ENCODE data around the gene MEGF11.

MEGF11 gene

DNA sequence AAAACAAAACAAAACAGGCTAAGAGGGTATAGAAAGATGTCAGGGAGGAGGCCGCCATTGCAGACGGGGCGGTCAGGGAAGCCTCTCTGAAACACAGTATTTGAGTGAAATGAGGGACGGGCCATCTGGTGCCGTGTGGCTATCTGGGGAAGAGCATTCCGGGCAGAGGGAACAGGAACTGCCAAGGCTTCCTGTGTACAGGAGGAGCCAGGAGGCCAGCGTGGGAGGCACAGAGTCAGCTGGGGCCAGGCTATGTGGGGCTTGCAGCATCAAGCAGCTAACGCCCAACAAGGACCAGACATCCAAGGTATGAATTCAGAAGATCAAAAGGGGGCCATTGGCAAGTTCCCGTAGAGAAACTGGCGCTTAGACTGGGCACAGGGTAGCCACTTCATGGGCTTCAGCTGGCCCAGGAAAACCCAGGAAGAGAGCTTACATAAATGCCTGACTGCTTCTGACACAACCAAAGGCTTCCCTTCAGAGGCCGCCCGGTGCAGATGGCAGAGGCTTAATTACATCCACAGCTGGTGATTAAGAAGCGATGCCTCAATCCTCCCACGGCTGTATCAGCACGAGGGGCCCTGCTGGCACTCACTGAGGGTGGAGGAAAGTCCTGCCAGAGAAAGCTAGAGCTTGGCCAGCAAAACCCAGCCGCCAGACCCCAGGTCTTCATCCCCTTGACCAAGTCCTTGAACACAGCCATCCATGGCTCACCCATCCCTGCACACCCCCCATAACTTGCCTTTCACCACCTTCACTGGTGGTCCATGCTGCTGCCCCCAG is 144.9 kb downstream of the MEGF11 start:
- Histone ChIP-seq H3K4me1 (no peaks in the 10 kb centered on the region), H3K27ac (no peak overlapping the region), H3K9me3 (no peaks in the 10 kb centered on the region), H3K27me3 (peaks cover 0 to 66% of the 10 kb centered on the region in 2 donors), H3K4me3 (no peak overlapping the region), H3K36me3 (no peaks in the 10 kb centered on the region)
- intact Hi-C loops (cut with DNase I; ENCODE audit: low total_unique reads), result no loop called here
- TF ChIP-seq, protein P1, sequence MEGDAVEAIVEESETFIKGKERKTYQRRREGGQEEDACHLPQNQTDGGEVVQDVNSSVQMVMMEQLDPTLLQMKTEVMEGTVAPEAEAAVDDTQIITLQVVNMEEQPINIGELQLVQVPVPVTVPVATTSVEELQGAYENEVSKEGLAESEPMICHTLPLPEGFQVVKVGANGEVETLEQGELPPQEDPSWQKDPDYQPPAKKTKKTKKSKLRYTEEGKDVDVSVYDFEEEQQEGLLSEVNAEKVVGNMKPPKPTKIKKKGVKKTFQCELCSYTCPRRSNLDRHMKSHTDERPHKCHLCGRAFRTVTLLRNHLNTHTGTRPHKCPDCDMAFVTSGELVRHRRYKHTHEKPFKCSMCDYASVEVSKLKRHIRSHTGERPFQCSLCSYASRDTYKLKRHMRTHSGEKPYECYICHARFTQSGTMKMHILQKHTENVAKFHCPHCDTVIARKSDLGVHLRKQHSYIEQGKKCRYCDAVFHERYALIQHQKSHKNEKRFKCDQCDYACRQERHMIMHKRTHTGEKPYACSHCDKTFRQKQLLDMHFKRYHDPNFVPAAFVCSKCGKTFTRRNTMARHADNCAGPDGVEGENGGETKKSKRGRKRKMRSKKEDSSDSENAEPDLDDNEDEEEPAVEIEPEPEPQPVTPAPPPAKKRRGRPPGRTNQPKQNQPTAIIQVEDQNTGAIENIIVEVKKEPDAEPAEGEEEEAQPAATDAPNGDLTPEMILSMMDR (IDR thresholded peaks at IDR 0.05), result no peak
- peak in 1 of 2 donors; percentile 10 for DNase-seq

DNA sequence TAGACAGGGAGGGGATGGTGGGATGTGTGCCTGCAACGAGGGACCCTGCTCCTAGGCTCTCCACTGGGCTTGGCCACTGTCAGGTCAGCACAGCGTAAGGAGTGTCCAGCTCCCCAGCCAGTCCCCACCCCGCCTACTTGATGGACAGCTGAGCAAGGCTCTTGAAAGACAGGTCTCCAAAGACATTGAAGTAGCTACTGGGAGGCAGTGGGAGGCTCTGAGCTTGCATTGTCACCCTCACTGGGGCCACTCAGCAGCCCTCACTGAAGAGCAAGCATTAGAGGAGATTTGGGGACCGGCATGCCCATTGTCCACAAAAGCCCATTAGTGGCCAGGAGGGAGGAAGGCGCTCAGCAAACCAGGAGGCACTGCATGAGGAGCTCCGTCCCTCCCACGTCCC is 146.5 kb downstream of the MEGF11 start:
- Histone ChIP-seq H3K4me3 (no peak overlapping the region), H3K4me1 (no peaks in the 10 kb centered on the region), H3K27me3 (peaks cover 0 to 65% of the 10 kb centered on the region in 2 donors), H3K27ac (no peak overlapping the region), H3K9me3 (no peaks in the 10 kb centered on the region), H3K36me3 (no peaks in the 10 kb centered on the region)
- intact Hi-C loops (cut with DNase I; ENCODE audit: low total_unique reads), result no loop called here
- TF ChIP-seq, protein P1 (IDR thresholded peaks at IDR 0.05), result no peak
- peak in 1 of 2 donors; percentile 2 for DNase-seq

DNA sequence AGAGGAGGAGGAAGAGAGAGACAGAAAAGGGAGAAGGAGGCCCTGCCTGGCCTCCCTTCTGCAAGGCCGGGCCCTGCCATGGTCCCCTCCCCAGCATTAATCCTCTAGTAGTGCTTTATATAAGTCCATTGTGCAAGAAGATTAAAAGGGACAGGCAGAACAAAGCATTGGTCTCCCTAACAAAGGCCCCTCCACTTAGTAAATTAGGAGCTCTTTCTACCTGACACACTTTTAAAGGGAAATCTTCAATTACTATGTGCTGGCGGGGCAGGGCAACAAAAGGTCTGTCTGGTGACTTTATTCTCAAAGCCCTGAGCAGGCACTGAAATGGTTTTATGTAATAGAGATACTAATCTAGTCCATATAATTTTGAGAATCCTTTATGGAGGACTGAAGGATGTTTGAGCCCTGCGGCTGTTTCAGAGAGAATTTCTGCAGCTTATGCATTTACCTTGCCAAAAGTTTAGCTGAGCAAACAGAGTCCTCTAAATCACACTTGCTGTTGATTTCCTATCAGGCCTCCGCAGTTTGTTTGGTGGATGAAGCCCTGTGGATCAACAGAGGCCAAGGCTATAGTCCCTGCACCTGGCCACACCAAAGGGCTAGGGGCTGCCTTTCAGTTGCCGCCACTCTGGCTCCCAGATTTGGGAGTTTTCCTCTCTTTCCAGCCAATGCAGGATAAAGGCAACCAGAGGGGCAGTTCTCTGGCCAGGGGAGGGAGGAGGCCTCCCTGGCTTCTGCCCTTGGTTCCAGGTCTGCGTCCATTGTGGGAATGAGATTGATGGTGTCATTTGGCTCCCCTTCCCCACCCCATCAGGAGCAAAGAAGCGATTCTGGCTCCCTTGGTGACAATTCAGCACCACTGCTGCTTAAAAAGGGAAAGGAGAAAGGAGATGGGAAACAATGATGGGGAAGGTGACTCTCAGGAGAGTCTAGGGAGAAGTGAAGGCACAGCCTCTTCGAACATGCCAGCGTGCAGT is 148.0 kb downstream of the MEGF11 start:
- H3K4me3 ChIP-seq, result no peak overlapping the region
- no peak overlapping the region for H3K27ac ChIP-seq
- H3K4me1 ChIP-seq, result no peaks in the 10 kb centered on the region
- no peaks in the 10 kb centered on the region for H3K36me3 ChIP-seq
- intact Hi-C loops (cut with DNase I; ENCODE audit: low total_unique reads), result no loop called here
- H3K27me3 ChIP-seq, result peaks cover 0 to 70% of the 10 kb centered on the region in 2 donors
- DNase-seq, result no peak
- H3K9me3 ChIP-seq, result no peaks in the 10 kb centered on the region
- TF ChIP-seq, protein P1 (IDR thresholded peaks at IDR 0.05), result no peak

DNA sequence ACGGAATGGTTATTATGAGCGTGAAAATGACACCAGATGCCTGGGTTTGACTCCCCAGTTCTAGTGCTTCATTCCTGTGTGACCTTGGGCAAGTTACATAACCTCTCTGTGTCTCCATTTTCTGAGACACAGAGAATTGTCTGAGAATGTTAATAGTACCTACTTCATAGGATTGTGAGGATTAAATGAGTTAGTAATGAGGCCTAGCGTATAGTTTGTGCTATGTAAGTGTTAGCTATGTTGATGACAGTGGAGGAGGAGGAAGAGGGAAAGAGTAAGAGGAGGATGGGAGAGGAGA is 150.3 kb downstream of the MEGF11 start:
- intact Hi-C loops (cut with DNase I; ENCODE audit: low total_unique reads), result no loop called here
- H3K27me3 ChIP-seq, result peaks cover 0 to 54% of the 10 kb centered on the region in 2 donors
- no peak overlapping the region for H3K27ac ChIP-seq
- no peak for DNase-seq
- no peaks in the 10 kb centered on the region for H3K36me3 ChIP-seq
- H3K4me3 ChIP-seq, result no peak overlapping the region
- TF ChIP-seq, protein P1 (IDR thresholded peaks at IDR 0.05), result no peak
- no peaks in the 10 kb centered on the region for H3K9me3 ChIP-seq
- no peaks in the 10 kb centered on the region for H3K4me1 ChIP-seq

DNA sequence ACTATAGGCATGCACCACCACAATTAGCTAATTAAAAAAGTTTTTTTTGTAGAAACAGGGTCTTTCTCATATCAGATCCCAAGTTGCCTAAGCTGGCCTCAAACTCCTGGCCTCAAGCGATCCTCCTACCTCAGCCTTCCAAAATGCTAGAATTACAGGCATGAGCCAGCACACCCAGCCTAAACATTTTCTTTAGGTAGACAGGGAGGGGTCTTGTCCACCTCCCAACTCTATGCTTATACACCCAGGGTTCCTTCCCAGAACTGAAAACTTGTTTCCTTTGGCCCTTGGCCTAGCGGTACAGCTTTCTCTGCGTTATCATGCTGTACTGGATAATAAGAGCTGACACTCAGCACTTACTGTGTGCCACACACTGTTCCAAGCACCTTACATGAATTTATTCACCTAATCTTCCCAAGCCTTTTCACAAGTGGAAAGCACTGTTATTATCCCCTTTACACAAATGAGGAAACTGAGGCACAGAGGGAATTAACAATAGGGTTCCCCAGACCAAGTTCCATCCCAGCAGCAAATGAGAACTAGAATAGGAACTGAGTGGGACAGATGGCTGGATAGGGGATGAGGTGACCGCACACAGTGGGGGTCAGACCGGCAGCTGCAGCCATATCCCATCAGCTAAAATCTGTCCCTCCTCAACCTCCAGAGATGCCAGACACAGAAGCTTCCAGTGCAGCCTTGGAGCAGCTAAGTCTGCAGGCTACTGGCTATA is 150.8 kb downstream of the MEGF11 start:
- no peaks in the 10 kb centered on the region for H3K9me3 ChIP-seq
- no peaks in the 10 kb centered on the region for H3K4me1 ChIP-seq
- peaks cover 0 to 51% of the 10 kb centered on the region in 2 donors for H3K27me3 ChIP-seq
- intact Hi-C loops (cut with DNase I; ENCODE audit: low total_unique reads), result no loop called here
- no peak overlapping the region for H3K4me3 ChIP-seq
- H3K27ac ChIP-seq, result no peak overlapping the region
- no peaks in the 10 kb centered on the region for H3K36me3 ChIP-seq
- no peak for DNase-seq
- TF ChIP-seq, protein P1 (IDR thresholded peaks at IDR 0.05), result no peak

All from tibial artery (tissue), 4 donors.